Measurements from ENCODE around the gene BNIP5.
A peak's percentile ranks its signal among the peaks of the same experiment; 100 is the strongest.
"Not testable (repeated sequence)": the region's sequence is repeated elsewhere in the genome, so short reads cannot be mapped to it uniquely, and the experiment has no call there.

Gene BNIP5

DNA sequence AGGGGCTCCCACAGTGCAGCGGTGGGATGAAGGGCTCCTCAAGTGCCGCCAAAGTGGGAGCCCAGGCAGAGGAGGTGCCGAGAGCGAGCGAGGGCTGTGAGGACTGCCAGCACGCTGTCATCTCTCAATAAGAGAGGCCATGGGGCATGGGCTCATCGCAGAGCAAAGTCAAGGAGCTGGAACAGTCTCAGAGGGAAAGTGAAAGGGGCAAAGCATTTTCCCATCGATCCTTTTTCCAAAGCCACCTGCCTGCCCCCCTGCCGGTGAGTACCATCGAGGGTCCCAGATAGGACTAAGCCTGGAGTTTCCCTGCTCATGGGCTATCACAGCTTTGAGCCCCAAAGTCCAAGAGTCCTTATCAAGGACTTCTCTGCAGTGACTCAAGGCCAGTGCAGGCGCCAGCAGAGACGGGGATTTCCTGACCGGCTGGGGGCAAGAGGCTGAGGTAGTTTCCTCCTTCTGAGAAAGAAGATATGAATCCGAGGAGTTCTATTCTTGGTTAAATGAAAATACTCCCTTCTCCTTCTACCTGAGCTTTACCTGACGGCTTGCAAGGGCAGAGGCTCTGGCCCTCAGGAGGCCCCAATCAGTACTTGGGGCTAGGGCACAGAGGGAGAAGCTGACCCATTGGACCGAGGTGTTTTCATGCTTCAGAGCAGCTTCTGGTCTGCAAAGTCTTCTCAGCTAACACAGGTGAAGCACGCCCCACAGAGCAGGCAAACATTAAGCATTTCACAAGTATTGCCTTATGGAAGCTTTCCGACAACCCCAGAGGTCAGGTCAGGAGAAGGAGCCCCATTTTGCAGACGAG lies 28.2 kb upstream of the BNIP5 start:
- DNase-seq = no peak

DNA sequence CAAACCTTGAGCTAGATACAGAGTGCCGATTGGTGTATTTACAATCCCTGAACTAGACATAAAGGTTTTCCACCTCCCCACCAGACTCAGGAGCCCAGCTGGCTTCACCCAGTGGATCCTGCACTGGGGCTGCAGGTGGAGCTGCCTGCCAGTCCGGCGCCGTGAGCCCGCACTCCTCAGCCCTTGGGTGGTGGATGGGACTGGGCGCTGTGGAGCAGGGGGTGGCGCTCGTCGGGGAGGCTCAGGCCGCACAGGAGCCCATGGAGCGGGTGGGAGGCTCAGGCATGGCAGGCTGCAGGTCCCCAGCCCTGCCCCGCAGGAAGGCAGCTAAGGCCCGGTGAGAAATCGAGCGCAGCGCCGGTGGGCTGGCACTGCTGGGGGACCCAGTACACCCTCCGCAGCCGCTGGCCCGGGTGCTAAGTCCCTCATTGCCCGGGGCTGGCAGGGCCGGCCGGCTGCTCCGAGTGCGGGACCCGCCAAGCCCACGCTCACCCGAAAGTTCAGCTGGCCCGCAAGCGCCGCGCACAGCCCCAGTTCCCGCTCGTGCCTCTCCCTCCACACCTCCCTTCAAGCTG lies 27.5 kb upstream of the BNIP5 start:
- DNase-seq = not testable (repeated sequence)

DNA sequence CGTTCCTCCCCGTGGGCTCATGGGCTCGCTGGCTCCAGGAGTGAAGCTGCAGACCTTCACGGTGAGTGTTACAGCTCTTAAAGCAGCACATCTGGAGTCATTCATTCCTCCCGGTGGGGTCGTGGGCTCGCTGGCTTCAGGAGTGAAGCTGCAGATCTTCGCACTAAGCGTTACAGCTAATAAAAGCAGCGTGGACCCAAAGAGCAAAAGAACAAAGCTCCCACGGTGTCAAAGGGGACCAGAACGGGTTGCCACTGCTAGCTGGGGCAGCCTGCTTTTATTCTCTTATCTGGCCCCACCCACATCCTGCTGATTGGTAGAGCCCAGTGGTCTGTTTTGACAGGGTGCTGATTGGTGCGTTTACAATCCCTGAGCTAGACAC lies 26.7 kb upstream of the BNIP5 start:
- not testable (repeated sequence) for DNase-seq

DNA sequence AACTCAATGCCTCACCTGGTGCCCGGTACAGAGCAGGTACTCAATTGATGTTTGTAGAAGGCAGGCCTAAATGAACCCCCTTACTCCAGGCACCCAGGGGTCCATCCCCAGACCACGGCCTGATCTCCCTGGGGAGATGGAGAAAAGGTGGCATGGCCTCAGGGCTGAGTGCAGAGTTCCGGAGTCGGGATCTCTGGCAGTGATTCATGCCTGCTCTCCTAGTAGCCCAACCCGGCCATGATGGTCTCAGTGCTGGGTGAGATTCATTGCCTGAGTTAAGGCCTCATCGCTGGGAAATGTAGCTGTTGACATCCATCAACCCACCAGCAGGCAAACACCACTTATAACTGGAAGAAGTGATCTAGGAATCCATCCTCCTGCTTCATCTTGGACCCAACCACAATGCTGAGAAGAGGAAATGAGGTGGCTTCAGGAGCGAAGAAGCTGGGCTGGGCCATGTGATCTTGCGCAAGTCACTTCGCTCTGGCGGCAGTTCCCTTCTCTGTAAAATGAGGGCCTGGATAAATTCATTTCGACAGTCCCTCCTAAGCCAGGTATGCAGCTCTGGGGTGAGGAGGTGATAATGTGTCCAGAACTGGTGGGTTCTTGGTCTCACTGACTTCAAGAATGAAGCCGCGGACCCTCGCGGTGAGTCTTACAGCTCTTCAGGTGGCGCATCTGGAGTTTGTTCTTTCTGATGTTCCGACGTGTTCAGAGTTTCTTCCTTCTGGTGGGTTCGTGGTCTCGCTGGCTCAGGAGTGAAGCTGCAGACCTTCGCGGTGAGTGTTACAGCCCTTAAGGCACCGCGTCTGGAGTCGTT lies 26.1 kb upstream of the BNIP5 start:
- DNase-seq = peak; percentile 32

DNA sequence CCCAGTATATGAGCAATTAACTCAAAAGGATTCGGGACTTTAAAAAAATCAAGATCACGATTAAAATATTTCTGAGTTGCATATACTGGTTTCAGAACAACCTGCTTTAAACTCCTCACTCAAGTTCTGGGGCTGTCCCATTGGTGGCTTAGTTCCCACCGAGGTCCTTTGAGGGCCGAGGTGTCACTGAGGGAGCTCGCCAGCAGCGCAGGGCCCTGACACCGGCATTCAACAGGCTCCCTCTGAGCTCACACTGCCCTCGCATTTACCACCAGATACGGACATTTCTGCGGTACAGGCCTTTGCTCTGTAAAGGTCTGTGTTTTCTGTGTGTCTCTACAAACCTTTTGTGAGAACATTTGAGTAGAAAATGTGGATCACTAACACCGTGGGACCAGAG lies 24.4 kb upstream of the BNIP5 start:
- no peak for DNase-seq

DNA sequence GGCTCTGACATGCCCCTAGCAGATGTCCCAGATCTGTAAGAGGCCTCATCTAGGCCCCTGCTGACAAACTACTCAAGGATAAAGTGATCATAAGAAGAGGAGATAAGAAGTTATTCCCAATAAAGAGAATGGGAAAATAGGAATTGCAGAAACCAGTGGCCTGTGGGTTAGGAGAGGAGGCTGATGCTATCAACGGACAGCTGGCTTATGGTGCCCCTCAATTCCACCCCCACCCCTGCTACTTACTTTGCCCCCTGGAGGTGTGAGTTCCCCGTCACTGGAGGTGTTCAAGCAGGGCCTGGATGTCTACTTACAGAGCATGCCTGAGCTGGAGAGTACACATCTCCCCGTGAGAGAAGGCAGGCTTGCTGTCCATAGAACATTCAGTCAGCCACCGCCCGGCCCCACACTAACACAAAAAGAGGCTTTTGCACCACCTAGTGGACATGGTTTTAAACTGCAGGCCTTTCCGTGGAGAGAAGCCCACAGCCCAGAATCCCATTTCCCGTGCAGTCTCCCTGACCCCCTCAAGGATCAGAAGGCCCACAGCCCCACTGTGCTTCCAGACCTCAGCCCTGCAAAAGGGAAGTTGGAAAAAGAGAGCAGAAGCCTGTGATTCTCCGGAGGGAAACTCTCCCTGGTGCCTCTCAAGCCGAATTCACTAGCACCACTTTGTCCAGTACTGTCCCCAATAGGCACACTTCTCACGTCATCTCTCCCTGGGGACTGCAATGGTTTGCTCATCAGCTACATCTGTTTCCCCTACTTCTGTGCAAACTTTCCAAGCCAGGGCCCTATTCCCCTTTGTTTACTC lies 23.8 kb upstream of the BNIP5 start:
- DNase-seq = peak; percentile 59

DNA sequence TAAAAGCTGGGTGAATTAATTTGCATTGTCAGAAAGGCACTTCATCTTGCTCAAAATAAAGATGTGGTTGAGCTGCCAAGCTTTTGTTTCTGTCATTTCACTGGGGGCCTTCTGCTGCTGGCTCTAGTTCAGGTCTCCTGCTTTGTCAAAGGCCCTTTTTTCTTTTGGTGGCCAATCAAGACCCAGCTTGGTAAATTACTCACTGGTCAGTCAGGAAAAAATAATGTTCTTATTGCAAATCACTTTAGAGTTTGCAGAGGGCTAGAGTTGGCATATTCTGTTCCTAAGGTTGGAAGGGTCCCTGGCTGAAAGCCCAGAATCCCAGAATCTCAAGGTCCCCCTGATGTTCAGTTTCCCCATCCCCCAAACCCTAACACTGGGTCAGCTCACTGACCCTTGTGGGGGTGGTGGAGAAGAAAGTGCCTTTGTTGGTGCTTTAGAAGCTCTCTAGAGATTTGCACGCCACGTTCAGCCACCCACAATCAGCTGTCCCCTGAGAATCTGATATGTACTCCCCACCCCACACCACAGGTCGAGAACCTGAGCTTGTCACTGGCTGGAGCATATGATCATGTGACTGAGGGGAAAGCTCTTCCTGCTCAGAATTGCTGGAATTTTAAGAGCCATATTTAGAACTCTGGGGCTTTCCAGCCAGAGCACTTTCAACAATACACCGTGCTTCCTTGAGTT lies 21.7 kb upstream of the BNIP5 start:
- DNase-seq = no peak

DNA sequence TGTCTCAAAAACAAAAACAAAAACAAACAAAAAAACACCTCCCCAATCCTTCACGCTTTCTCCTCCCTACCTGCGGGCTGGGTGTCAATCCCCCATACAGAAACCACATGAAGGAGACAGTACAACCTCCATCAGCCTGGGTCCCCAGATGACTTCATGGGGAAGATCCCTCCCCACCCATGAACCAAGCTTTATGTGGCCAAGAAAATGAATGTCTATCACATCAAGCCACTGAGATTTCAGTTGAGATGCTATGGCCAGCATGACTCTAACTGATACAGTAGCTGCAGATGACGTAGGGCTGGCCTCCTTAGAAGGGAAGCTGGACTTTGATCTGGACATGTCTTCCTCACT lies 21.2 kb upstream of the BNIP5 start:
- no peak for DNase-seq

DNA sequence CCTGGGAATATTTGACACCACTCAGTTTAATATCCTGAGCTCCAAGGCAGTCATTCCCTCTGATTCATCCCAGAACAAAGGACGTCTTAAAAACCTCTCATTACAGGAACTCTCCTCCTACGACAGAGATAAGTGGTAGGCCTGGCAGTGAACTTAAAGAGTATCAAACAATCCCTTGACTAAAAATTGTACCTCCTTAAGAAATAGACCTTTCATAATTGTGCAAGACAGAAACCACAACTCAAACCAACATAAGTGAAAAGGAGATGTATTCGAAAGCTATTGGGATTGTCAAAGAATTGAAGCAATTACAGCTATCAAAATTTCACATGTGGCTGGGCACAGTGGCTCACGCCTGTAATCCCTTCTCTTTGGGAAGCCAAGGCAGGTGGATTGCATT lies 19.1 kb upstream of the BNIP5 start:
- no peak for DNase-seq

DNA sequence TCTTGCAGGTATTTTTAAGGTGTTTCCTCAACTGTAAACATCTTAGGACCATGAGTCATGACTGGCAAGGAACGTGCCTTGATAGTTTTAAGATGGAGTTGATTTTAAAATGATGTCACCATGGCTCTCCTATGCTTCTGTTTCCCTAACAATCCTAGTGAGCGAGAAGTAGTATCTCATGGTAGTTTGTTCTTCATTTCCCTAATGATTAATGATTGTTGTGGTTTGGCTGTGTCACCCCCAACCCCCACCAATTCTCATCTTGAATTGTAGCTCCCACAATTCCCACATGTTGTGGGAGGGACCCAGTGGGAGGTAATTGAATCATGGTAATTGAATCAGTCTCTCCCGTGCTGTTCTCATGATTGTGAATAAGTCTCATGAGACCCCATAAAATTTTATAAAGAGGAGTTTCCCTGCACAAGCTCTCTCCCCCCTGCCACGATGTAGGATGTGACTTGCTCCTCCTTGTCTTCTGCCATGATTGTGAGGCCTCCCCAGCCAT lies 16.8 kb upstream of the BNIP5 start:
- DNase-seq = no peak

DNA sequence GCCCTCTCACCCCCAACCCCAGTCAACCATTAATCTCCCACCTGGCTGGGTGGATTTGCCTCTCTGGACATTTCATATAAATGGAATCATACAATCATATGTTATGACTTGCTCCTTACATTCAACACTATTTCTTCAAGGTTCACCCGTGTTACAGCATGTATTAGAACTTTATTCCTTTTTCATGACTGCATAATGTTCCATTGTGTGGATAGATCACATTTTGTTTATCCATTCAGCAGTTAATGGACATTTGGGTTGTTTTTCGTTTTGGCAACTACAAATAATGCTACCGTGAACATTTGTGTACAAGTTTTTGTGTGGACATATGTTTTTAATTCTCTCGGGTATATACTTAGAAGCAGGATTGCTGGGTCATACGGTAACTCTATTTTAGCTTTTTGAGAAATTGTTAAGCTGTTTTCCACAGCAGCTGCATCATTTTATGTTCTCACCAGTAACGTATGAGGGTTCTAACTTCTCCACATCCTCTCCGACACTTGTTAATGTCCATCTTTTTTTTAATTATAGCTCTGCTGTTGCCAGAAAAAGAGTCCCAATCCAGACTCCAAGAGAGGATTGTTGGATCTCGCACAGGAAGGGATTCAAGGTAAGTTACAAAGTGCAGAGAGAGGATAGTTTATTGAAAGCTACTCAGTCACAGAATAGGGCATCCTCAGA lies 15.9 kb upstream of the BNIP5 start:
- DNase-seq = no peak

DNA sequence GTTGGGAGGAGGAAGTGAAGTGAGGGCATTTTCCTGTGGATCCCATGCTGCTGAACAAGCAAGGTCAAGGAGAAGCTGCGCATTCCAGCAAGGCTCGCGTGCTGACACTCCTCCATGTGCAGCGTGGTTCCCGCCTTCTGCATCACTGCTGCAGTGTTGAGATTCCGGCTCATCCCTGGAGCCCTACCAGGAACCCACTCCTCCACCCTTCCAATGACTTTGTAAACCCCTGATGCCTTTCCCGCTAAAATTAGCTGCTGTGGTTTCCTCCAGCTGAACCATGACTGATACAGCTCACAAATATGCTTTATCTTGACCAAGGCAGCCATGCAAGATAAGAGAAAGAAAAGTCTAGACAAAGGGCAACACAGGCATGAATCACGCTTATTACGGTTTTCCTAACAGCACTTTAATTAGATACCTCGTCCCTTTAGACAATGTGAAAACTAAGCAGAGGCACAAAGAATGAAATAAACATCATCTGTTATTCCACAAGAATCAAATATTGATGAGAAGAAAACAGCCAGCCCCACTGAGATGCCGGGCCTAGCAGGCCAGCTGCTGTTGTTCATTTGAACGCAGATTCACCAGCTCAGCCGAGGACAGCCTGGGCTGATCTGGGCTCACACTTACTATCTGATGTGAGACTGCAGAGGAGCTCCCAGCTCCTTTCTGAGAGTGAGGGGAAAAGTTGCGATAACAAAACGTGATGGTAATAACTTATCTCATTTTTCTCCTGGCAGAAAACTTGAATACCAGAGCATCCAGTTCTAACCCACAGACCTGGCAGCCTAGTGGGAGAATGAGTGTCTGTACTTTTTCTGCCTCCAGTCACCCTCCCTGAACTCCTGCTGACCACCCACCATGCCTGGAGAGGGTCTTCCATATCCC lies 14.2 kb upstream of the BNIP5 start:
- peak; percentile 23 for DNase-seq

DNA sequence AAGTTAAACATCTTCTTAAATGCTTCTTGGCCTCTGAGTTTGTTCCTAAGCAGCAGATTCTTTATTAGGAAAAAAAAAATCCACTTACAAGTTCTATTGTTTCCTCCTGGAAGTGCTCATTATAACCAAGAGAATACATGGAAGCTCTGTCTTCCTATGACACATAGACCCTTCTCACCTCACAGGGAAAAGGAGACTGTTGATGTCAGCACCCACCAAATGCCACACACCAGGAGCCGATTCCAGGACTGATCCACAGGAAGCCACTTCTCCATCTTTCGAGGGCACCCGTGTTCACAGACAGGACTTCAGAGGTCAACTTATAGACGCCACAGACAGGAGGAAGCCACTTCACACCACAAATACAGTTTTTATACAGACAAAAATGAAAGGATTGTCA lies 13.4 kb upstream of the BNIP5 start:
- no peak for DNase-seq

DNA sequence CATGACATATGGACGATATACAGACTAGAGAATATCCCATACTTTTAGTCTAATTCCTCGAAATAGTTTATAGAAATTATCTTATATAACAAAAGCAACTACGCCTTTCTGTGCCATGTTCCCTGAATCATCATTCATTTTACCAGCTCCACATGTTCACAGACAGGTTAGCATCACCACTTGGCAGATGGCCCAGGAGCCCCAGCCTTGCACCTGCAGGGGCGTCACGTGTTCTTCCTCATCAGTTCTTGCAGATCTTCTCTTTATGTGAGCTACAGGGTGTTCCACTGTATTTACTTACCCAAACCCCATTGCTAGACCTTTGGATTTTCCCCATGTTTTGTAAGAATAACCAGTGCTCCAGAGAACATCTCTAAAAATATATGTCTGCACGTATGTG lies 12.6 kb upstream of the BNIP5 start:
- DNase-seq = no peak

DNA sequence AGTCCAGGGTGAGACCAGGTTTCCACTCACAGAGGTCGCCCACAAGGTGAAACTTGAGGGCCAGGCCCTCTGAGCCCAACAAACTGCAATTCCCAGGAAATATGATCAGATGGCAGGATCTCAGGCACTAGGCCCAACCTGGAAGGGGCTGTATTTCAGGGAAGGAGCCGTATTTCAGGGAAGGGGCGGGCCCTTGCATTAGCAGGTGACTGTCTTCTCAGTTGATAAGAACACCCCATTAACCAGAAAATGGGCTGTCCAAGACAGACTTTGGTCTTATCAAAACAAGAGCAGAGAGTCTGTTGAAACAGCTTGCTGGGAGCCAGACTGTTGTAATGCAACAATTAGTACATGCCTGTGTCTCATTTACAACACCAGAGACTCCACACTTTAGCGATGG lies 10.9 kb upstream of the BNIP5 start:
- DNase-seq = no peak

DNA sequence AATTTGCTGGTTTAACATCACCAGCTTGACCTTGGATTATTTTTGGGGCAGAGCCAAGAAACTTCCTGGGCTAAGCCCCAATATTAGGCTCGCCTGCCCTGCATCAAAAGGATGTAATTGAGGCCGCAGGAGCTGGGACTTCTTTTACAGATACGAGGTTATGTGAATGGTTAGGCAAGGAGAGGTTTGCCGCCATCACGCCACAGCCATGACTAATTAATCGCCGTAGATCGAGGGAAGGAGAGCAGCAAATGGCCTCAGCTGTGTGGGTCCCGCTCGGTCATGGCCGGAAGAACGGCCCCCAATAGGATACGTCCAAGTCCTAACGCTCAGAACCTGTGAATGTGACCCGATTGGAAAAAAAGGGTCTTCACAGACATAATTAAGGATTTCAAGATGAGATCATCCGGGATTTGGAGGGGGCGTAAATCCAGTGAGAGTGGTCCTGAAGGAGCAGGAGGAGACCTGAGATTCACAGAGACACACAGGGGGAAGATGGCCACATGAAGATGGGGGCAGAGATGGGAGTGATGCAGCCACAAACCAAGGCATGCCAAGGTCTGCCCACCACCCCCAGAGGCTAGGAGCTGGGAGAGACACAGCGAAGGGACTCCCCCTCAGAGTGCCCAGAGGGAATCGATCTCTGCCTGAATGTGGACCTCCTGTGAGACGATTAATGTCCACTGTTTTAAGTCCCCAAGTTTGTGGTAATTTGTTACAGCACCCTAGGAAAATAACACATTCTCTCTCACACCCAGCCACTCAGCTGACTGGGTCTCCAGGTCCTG lies 10.0 kb upstream of the BNIP5 start:
- DNase-seq = no peak

DNA sequence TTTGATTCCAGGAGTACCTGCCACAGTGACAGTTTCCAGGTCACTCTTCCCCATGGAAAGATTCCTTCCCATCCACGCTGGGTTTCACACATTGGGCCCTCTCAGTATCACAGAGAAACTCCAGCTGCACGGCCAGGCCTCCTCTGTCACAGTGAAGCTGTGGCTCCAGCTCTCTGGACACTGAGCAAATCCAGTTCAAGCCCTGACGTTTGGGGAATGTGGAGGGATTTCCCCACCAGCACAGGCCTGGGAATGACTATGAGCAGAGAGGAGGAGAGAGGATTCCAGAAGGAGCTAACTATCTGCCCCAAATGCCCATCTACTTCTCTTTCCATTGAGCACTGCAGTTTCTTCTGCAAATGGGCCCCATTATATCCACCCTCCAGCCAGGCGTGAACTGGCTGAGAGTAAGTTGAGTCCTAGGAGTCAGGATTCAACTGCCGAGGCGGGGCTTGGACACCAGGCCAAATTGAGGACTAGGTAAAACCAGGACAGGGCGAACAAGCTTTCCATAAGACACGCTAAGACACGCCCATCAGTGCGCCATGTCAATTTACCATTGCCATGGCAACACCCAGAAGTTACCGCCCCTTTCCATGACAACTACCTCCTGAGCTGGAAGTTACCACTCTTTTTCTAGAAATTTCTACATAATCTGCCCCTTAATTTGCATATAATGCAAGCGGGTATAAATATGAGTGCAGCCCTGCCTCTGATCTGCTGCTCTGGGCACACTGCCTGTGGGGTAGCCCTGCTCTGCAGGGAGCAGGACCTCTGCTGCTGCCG lies 9.2 kb upstream of the BNIP5 start:
- no peak for DNase-seq

DNA sequence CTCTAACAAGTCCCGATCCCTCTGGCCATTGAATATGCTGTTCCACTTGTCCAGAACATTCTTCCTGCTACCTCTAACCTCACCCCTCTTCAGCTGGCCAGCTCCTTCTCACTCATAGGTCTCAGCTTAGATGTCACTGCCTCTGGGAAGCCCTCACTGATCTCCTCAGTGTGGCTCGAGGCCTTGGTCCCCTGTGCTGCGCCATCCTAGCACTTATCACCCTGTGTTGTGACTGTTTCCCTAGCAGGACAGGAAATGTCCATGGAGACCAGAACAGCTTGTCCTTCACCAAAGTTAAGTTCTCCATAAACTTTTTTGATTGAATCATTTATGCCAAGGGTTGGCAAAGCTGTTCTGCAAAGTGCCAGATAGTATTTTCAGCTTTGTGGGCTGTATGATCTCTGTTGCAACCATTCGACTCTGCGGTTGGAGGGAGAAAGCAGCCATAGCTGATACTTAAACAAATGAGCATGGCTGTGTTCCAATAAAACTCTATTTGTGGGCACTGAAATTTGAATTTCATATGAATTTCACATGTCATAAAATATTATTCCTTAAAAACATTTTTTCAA lies 6.5 kb upstream of the BNIP5 start:
- no peak for DNase-seq

Measured in GDM1 (cell line).